ENCODE data around the gene RHOU. TPM values are rescaled to one million over a fixed set of nuclear protein-coding genes. Genes with fewer than 3 reads are reported as not detected.

RHOU gene
- total and polyA plus RNA-seq, 10 of the 15 experiments (the other 5 are each of a cell fraction or from before 2014, with no cell fraction given), result not detected

- ChIA-PET CTCF (no interaction called here), RAD21 (ENCODE audit: unreplicated experiment) (no interaction called here), SMC1A (ENCODE audit: uncharacterized antibody, unreplicated experiment) (no interaction called here), POLR2A (no interaction called here)
- DNase-seq (ENCODE audit: low read depth, low spot score) (no peak), ATAC-seq (no peak), FAIRE-seq (no peak)
- Histone ChIP-seq H3K79me2 (ENCODE audit: control insufficient read depth, insufficient read depth, low read length) (no peaks in the 10 kb centered on the region), H3K4me3 (no peak overlapping the region), H3K27me3 (replicated peaks in 1 of 2; ENCODE audit: control insufficient read depth in 2 of 2, insufficient read depth in 2 of 2, low read length in 1 of 2) (peaks cover 4 to 28% of the 10 kb centered on the region in 2 experiments), H4K20me1 (ENCODE audit: control insufficient read depth, insufficient read depth) (no peaks in the 10 kb centered on the region), H3K4me2 (ENCODE audit: control insufficient read depth, insufficient read depth) (no peak overlapping the region), H3K9me3 (replicated peaks; ENCODE audit: control insufficient read depth, insufficient read depth, low read length) (no peaks in the 10 kb centered on the region), H3K27ac (ENCODE audit: control insufficient read depth, insufficient read depth) (no peak overlapping the region), H3K9ac (ENCODE audit: control insufficient read depth, insufficient read depth, low read length) (no peak overlapping the region), H3K36me3 (ENCODE audit: control insufficient read depth in 2 of 2, insufficient read depth in 2 of 2, low read length in 1 of 2) (no peaks in the 10 kb centered on the region), H3K4me1 (ENCODE audit: control insufficient read depth, insufficient read depth, low read length) (no peaks in the 10 kb centered on the region), H2AFZ (ENCODE audit: control insufficient read depth, low read depth, low read length) (no peak overlapping the region)
- TF ChIP-seq SIX5 (IDR thresholded peaks at IDR 0.05; ENCODE audit: low read depth, low read length, severe bottlenecking) (no peak), WRNIP1 (IDR thresholded peaks at IDR 0.05; ENCODE audit: borderline replicate concordance, low read depth, low read length) (no peak), ETV6 (conservative IDR thresholded peaks at IDR 0.05 in 1 of 2, IDR thresholded peaks at IDR 0.05 in 1 of 2; ENCODE audit: borderline replicate concordance in 1 of 2, low read depth in 1 of 2) (no peak), NR2C2 (IDR thresholded peaks at IDR 0.05; ENCODE audit: borderline replicate concordance, control insufficient read depth, insufficient read length, low read depth) (no peak), ZBTB11 (CRISPR knock-in tag; IDR thresholded peaks at IDR 0.05) (no peak), SPI1 (IDR thresholded peaks at IDR 0.05; ENCODE audit: borderline replicate concordance, insufficient read depth, low read depth, low read length) (no peak), KAT2A (conservative IDR thresholded peaks at IDR 0.05; ENCODE audit: control insufficient read depth, low read depth, low read length) (no peak), REST (IDR thresholded peaks at IDR 0.05; ENCODE audit: low read depth, low read length) (no peak), LARP7 (IDR thresholded peaks at IDR 0.05) (no peak), ZBTB33 (IDR thresholded peaks at IDR 0.05) (no peak), PKNOX1 (IDR thresholded peaks at IDR 0.05) (no peak), SMAD1 (IDR thresholded peaks at IDR 0.05; ENCODE audit: low read depth, partially characterized antibody) (no peak), FOXM1 (IDR thresholded peaks at IDR 0.05; ENCODE audit: low read depth, low read length) (no peak)
- WGBS (ENCODE audit: insufficient coverage, insufficient replicate concordance, low lambda C conversion rate, missing lambda C conversion rate), result 50% methylated on average over 8 of the region's 8 CpGs
- BruUV-seq (replicated peaks), result no TSS peak
- in situ Hi-C loops (cut with MboI) (no loop called here), intact Hi-C loops (cut with micrococcal nuclease; ENCODE audit: unreplicated experiment) (no loop called here)
Measured at GRCh38 chr1:228737601-228738041, 2.3 kb downstream of the RHOU start.

All from GM12878 (cell line).